Fibroblast of villous mesenchyme (primary cell): ENCODE measurements around the gene CADM1. TPM values are rescaled to one million over a fixed set of nuclear protein-coding genes. Genes with fewer than 3 reads are reported as not detected.

Experiments
- DNase-seq: peaks from one replicate; pipeline ENCODE4 v3.0.0-alpha.2; 2010; ENCODE audit warnings: low read depth
- H3K4me3 ChIP-seq: 2 replicates; pipeline ENCODE4 v1.5.1; 2011; ENCODE audit warnings: low read depth, mild to moderate bottlenecking, low read length
- total RNA-seq: library from RNA; depleted of rRNA; stranded (reverse); fragments of >200 nt; gene quantifications from 2 replicates; pipeline ENCODE4 v1.2.3, GENCODE V29; 2012
- TF ChIP-seq, protein P1 (sequence below): IDR thresholded peaks from 2 replicates; pipeline ENCODE4 v1.5.1; 2012; ENCODE audit warnings: low read depth, mild to moderate bottlenecking, low read length; ENCODE audit not compliant: insufficient read depth

CADM1 gene
- total RNA-seq, 1 donor = 9.1 TPM

DNA sequence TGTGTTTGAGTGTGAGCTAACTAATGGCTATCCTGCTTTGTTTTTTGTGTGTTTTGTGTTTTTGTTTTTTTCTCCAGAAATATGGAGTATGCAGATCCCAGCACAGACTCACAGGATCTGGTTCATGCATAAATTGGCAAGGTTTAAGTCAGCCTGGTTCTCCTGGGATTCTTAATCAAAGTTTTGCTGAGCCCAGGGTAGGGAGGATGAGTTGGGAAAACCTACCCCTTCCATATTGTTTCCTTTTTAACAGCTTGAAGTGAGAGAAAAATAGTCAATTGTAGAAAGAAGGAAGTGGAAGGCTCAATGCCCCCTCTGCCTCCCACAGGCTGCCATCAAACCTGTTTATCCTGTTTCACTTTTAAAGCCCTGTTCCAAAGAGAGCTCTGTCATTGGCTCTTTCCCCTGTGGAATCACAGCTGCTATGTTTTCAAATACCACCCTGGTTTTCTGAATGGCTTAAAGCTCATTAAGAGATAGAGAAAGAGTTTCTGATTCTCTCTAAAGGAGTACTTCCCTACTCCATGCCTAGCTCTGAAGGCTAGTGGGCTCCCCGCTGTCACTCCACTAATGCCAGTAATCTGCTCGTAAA, 23.4 kb upstream of the CADM1 start:
- TF ChIP-seq, protein P1, sequence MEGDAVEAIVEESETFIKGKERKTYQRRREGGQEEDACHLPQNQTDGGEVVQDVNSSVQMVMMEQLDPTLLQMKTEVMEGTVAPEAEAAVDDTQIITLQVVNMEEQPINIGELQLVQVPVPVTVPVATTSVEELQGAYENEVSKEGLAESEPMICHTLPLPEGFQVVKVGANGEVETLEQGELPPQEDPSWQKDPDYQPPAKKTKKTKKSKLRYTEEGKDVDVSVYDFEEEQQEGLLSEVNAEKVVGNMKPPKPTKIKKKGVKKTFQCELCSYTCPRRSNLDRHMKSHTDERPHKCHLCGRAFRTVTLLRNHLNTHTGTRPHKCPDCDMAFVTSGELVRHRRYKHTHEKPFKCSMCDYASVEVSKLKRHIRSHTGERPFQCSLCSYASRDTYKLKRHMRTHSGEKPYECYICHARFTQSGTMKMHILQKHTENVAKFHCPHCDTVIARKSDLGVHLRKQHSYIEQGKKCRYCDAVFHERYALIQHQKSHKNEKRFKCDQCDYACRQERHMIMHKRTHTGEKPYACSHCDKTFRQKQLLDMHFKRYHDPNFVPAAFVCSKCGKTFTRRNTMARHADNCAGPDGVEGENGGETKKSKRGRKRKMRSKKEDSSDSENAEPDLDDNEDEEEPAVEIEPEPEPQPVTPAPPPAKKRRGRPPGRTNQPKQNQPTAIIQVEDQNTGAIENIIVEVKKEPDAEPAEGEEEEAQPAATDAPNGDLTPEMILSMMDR = no peak
- no peak overlapping the region for H3K4me3 ChIP-seq

GRCh38 chr11:115525531-115526006, 21.4 kb upstream of the CADM1 start:
- no peak for DNase-seq
- H3K4me3 ChIP-seq = no peak overlapping the region
- TF ChIP-seq, protein P1 = no peak

More for the DNA sequence above, 23.4 kb upstream of the CADM1 start:
- no peak for DNase-seq

DNA sequence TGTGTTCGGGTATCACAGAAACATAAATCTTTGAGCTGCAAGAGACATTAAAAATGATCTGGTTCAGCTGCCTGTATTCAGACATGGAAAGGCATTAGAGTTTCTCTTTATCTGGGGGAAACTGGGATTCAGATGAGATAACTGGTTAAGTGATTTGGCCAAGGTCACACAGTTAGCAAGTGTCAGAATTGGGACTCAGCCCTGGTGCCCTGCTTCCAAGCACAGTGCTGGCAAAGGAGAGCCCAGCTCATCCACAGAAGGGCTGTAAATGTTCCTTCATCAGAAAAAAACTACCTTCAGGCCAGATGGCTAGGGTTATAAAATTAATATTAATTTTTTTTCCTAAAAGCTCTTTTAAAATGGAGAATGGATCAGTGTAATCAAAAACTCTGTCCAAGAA, 20.4 kb upstream of the CADM1 start:
- no peak overlapping the region for H3K4me3 ChIP-seq
- DNase-seq = no peak
- TF ChIP-seq, protein P1 = no peak

- DNase-seq = no peak
- no peak overlapping the region for H3K4me3 ChIP-seq
- TF ChIP-seq, protein P1 = no peak
These were observed 19.6 kb upstream of the CADM1 start for GRCh38 chr11:115523727-115524399.

GRCh38 chr11:115522302-115522701, 18.1 kb upstream of the CADM1 start:
- TF ChIP-seq, protein P1 = no peak
- no peak overlapping the region for H3K4me3 ChIP-seq
- no peak for DNase-seq

DNA sequence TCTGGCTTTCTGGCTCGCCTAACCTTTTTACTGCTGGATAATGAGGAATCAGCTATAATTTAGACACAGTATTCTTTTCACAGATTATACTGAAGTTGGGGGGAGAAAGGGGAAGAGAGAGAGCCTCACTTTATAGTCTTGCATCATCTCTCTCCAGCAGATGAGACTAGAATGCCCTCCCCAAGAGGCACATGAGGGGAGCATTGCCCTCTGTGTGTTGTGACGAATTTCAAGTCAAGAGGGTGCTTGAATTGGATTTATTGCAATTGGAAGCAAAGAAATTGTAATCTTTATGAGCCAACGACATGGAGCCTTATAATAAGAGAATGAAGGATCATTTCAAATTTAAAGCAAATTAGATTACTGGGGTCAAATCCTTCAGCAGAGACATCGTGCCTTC, 17.6 kb upstream of the CADM1 start:
- no peak overlapping the region for H3K4me3 ChIP-seq
- TF ChIP-seq, protein P1 = no peak
- DNase-seq = no peak
